ENCODE data around the gene HNRNPF. TPM values are rescaled to one million over a fixed set of nuclear protein-coding genes. Genes with fewer than 3 reads are reported as not detected.

Gene HNRNPF
- polyA plus RNA-seq, 1 donor (not counting 4 experiments of a cell fraction or from before 2014, with no cell fraction given): 238 TPM

DNA sequence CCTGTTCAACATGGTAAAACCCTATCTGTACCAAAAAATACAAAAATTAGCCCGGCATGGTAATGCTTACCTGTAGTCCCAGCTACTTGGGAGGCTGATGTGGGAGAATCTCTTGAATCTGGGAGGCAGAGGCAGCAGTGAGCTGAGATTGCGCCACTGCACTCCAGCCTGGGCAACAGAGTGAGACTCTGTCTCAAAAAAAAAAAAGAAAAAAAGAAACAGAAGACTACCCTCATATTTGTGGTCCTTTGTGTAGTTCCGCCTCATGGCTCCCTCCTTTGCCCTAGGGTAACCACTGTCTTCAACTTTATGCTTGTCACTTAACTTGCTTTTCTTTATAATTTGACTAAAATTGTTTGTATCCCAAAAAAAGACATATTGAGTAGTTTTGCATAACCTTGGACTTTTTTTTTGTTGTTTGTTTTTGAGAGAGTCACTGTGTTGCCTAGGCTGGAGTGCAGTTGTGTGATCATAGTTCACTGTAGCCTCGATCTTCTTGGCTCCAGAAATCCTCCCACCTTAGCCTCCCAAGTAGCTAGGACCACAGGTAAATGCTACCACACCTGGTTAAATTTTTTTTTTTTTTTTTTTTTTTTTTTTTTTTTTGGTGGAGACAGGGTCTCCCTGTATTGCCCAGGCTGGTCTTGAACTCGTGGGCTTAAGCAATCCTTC, 31.6 kb upstream of the HNRNPF start:
- no peaks in the 10 kb centered on the region for H3K27me3 ChIP-seq (ENCODE audit: control insufficient read depth, extremely low read depth, insufficient read depth, low read length)
- FAIRE-seq (no peak), DNase-seq (ENCODE audit: low read depth, low spot score) (no peak)
- H3K79me2 ChIP-seq (ENCODE audit: control insufficient read depth, insufficient read depth, low read length): peaks cover 7% of the 10 kb centered on the region
- no peak overlapping the region for H3K4me3 ChIP-seq (ENCODE audit: control insufficient read depth in 2 of 3, extremely low read depth in 1 of 3, insufficient read depth in 2 of 3, low read depth in 1 of 3, low read length in 3 of 3)
- H3K9ac ChIP-seq (ENCODE audit: control insufficient read depth, extremely low read depth, insufficient read depth, low read length): no peak overlapping the region
- TF ChIP-seq, protein P1, sequence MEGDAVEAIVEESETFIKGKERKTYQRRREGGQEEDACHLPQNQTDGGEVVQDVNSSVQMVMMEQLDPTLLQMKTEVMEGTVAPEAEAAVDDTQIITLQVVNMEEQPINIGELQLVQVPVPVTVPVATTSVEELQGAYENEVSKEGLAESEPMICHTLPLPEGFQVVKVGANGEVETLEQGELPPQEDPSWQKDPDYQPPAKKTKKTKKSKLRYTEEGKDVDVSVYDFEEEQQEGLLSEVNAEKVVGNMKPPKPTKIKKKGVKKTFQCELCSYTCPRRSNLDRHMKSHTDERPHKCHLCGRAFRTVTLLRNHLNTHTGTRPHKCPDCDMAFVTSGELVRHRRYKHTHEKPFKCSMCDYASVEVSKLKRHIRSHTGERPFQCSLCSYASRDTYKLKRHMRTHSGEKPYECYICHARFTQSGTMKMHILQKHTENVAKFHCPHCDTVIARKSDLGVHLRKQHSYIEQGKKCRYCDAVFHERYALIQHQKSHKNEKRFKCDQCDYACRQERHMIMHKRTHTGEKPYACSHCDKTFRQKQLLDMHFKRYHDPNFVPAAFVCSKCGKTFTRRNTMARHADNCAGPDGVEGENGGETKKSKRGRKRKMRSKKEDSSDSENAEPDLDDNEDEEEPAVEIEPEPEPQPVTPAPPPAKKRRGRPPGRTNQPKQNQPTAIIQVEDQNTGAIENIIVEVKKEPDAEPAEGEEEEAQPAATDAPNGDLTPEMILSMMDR (optimal IDR thresholded peaks at IDR 0.05 in 1 of 3, IDR thresholded peaks at IDR 0.05 in 1 of 3, conservative IDR thresholded peaks at IDR 0.05 in 1 of 3; ENCODE audit: extremely low read depth in 1 of 3, insufficient read depth in 2 of 3, low read length in 3 of 3): no peak
- no peak for TF ChIP-seq EZH2 (IDR thresholded peaks at IDR 0.05; ENCODE audit: low read length)
- no peak overlapping the region for H3K27ac ChIP-seq (ENCODE audit: control insufficient read depth, insufficient read depth, low read length)
- H2AFZ ChIP-seq (ENCODE audit: control insufficient read depth, low read length): no peak overlapping the region
- no peaks in the 10 kb centered on the region for H3K9me3 ChIP-seq (ENCODE audit: control insufficient read depth, low read depth, low read length)
- H3K4me2 ChIP-seq (ENCODE audit: control insufficient read depth, extremely low read depth, insufficient read depth, low read depth, low read length): no peak overlapping the region
- dilution Hi-C loops (cut with MboI; ENCODE audit: extremely low pct_ligation_motif_present, low sequenced_read_pairs): no loop called here
- no peaks in the 10 kb centered on the region for H3K9me1 ChIP-seq (ENCODE audit: control insufficient read depth, extremely low read depth, insufficient read depth, low read length)
- H3K4me1 ChIP-seq (ENCODE audit: control insufficient read depth, extremely low read depth, insufficient read depth, low read length): peaks cover 19% of the 10 kb centered on the region
- H3K36me3 ChIP-seq (ENCODE audit: control insufficient read depth in 2 of 2, extremely low read depth in 1 of 2, insufficient read depth in 2 of 2, low read length in 2 of 2): no peaks in the 10 kb centered on the region
- no peaks in the 10 kb centered on the region for H4K20me1 ChIP-seq (ENCODE audit: control insufficient read depth, extremely low read depth, insufficient read depth, low read length)

DNA sequence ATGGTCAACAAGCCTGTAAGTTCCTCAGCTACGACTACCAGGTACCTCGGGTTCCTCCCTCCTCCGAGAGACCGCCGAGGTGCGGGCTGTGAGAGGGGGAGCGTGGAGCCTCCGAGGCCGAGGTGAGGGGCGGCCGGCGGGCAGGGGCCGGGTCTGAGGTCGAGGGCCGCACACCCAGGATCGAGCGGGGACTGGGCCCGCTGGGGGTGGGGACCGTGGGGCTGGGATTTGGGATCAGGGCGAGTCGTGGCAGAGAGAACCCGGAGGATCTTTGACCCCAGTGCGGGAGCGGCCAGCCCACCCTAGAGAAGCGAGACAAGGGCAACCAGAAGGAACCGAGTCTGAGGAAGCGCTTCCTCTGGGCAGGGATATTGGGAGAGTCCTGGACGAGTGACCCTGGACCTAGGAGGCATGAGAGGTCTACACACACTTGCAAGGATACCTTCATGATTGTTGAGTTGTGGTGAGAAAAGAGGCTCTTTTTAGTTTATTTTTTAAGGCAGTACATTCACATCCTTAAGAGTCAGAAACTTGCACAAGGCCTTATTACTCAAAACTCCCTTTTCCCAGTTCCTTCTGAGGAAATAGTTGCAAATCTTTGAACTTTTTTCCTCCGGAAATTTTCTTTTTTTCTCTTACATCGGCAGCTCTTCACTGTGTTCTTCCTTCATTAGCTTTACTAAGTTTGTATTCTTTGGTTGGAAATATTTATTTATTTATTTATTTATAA, 28.3 kb upstream of the HNRNPF start:
- H2AFZ ChIP-seq (ENCODE audit: control insufficient read depth, low read length): peak overlapping the region; percentile 87
- dilution Hi-C loops (cut with MboI; ENCODE audit: extremely low pct_ligation_motif_present, low sequenced_read_pairs): no loop called here
- DNase-seq (ENCODE audit: low read depth, low spot score): no peak

More for the DNA sequence above, 28.3 kb upstream of the HNRNPF start:
- peak overlapping the region; percentile 69 to 93 (median 93) for H3K4me3 ChIP-seq (ENCODE audit: control insufficient read depth in 2 of 3, extremely low read depth in 1 of 3, insufficient read depth in 2 of 3, low read depth in 1 of 3, low read length in 3 of 3)
- no peaks in the 10 kb centered on the region for H3K36me3 ChIP-seq (ENCODE audit: control insufficient read depth in 2 of 2, extremely low read depth in 1 of 2, insufficient read depth in 2 of 2, low read length in 2 of 2)
- no peak for FAIRE-seq
- H3K27me3 ChIP-seq (ENCODE audit: control insufficient read depth, extremely low read depth, insufficient read depth, low read length): no peaks in the 10 kb centered on the region
- H3K27ac ChIP-seq (ENCODE audit: control insufficient read depth, insufficient read depth, low read length): peak overlapping the region; percentile 98
- TF ChIP-seq, protein P1 (optimal IDR thresholded peaks at IDR 0.05 in 1 of 3, IDR thresholded peaks at IDR 0.05 in 1 of 3, conservative IDR thresholded peaks at IDR 0.05 in 1 of 3; ENCODE audit: extremely low read depth in 1 of 3, insufficient read depth in 2 of 3, low read length in 3 of 3): no peak
- TF ChIP-seq EZH2 (IDR thresholded peaks at IDR 0.05; ENCODE audit: low read length): no peak
- H3K9me3 ChIP-seq (ENCODE audit: control insufficient read depth, low read depth, low read length): no peaks in the 10 kb centered on the region
- H3K79me2 ChIP-seq (ENCODE audit: control insufficient read depth, insufficient read depth, low read length): peaks cover 7% of the 10 kb centered on the region
- no peaks in the 10 kb centered on the region for H4K20me1 ChIP-seq (ENCODE audit: control insufficient read depth, extremely low read depth, insufficient read depth, low read length)
- H3K4me2 ChIP-seq (ENCODE audit: control insufficient read depth, extremely low read depth, insufficient read depth, low read depth, low read length): peak overlapping the region; percentile 98
- peak overlapping the region; percentile 98 for H3K9ac ChIP-seq (ENCODE audit: control insufficient read depth, extremely low read depth, insufficient read depth, low read length)
- peaks cover 3% of the 10 kb centered on the region for H3K4me1 ChIP-seq (ENCODE audit: control insufficient read depth, extremely low read depth, insufficient read depth, low read length)
- no peaks in the 10 kb centered on the region for H3K9me1 ChIP-seq (ENCODE audit: control insufficient read depth, extremely low read depth, insufficient read depth, low read length)

Data from keratinocyte (primary cell).